Ectodermal cell (in vitro differentiated cells): ENCODE data around the gene ANGEL1.

Experiments
- H3K27ac ChIP-seq: 2 replicates; pipeline ENCODE4 v1.7.0; 2013; ENCODE audit warnings: mild to moderate bottlenecking, low read depth, low read length; ENCODE audit not compliant: insufficient read depth, poor library complexity, severe bottlenecking
- H3K27me3 ChIP-seq: 2 replicates; pipeline ENCODE4 v1.7.0; 2013; ENCODE audit warnings: mild to moderate bottlenecking, low read length; ENCODE audit not compliant: insufficient read depth, control insufficient read depth, poor library complexity, severe bottlenecking
- H3K36me3 ChIP-seq: one replicate; pipeline ENCODE4 v1.7.0; 2013; ENCODE audit warnings: low read length; ENCODE audit not compliant: control insufficient read depth, insufficient read depth
- H3K4me1 ChIP-seq: one replicate; pipeline ENCODE4 v1.7.0; 2013; ENCODE audit warnings: low read length; ENCODE audit not compliant: control insufficient read depth, insufficient read depth
- H3K4me3 ChIP-seq: 2 replicates; pipeline ENCODE4 v1.7.0; 2013; ENCODE audit warnings: low read depth, low read length, control low read depth; ENCODE audit not compliant: insufficient read depth
- H3K9me3 ChIP-seq: 2 replicates; pipeline ENCODE4 v1.7.0; 2013; ENCODE audit warnings: mild to moderate bottlenecking, low read length, moderate library complexity; ENCODE audit not compliant: control insufficient read depth
- WGBS, 2 experiments: methylation state at CpG; one replicate each; pipeline ENCODE4 v1.1.7; 2013; ENCODE audit warnings: missing lambda C conversion rate in 2 of 2; 5-methylcytosine and 5-hydroxymethylcytosine counted together

ANGEL1 gene

DNA sequence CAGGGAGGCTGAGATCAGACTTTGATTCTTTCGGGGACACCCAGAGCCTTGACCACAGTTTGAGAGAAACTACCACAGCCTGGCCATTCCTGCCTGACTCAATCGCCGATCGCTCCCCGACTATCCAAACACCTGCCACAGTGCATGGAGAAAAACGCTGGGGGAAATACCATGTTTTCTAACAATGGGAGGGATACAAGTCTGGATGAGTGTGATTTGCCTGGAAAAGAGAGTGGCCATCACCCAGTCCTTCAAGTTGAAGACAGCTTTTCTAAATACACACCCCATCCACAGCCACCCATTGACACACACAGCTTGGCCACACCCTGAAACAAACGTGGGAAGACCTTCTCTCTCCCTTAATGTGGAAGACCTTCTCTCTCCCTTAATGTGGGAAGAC lies 58.1 kb downstream of the ANGEL1 start:
- 90 to 95% methylated on average over 7 of the region's 7 CpGs for WGBS, 2 experiments
- no peaks in the 10 kb centered on the region for H3K36me3 ChIP-seq
- no peak overlapping the region for H3K27ac ChIP-seq
- H3K9me3 ChIP-seq, result no peaks in the 10 kb centered on the region
- no peaks in the 10 kb centered on the region for H3K4me1 ChIP-seq
- no peak overlapping the region for H3K4me3 ChIP-seq
- H3K27me3 ChIP-seq, result peaks cover 11% of the 10 kb centered on the region

DNA sequence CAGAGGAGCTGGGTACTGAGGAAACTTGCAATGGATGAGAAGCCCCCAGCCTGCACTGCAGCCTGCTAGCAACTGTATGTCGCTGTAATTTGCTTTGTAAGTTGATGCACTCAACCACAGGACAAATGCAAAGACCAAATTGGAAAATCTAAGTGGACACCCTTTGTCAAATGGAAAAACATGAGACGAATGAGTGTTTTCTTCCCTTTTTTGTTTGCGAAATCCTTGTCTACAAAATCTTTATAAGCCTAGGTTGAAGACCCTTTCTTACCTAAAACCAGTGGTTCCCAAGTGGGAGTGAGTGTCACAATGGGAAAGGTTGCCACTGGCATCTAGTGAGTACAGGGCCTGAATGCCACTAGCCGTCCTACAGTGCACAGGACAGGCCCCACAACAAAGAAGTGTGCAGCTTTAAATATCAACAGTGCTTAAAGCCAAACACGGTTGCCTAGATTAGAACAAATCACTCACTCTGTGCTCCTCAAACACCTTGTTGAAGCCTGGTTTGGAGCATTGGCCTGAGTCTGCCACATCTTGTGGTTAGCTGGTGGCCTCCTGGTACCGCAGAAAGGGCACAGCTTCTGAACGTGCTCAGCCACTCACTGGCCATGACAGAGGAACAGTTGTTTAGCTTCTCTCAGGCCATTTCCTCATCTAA lies 59.0 kb downstream of the ANGEL1 start:
- WGBS, 2 experiments, result 89 to 94% methylated on average over 7 of the region's 7 CpGs
- Histone ChIP-seq H3K4me3 (no peak overlapping the region), H3K9me3 (no peaks in the 10 kb centered on the region), H3K27ac (no peak overlapping the region), H3K36me3 (no peaks in the 10 kb centered on the region), H3K27me3 (peaks cover 4% of the 10 kb centered on the region), H3K4me1 (no peaks in the 10 kb centered on the region)

DNA sequence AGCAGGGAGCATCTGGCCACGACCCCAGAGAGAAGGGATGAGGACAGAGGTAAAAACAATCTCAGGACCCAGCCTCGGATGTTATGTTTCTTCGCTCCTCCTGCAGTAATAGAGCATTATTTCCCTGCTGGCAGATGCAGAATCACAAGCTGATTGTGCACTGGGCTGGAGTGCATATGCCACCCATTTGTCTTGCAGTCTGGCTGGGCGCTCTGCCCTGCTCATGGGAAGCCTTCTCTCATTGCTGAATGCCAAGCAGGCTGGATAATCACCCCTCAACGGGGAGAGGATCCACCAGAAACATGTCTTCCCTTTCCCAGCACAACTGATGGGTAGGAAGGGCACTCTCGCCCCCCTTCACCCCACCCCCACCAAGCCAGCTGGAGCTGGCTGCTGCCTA lies 59.9 kb downstream of the ANGEL1 start:
- H3K27me3 ChIP-seq, result no peaks in the 10 kb centered on the region
- no peak overlapping the region for H3K4me3 ChIP-seq
- no peak overlapping the region for H3K27ac ChIP-seq
- no peaks in the 10 kb centered on the region for H3K4me1 ChIP-seq
- H3K9me3 ChIP-seq, result no peaks in the 10 kb centered on the region
- WGBS, 2 experiments, result 56 to 61% methylated on average over 6 of the region's 6 CpGs
- no peaks in the 10 kb centered on the region for H3K36me3 ChIP-seq

DNA sequence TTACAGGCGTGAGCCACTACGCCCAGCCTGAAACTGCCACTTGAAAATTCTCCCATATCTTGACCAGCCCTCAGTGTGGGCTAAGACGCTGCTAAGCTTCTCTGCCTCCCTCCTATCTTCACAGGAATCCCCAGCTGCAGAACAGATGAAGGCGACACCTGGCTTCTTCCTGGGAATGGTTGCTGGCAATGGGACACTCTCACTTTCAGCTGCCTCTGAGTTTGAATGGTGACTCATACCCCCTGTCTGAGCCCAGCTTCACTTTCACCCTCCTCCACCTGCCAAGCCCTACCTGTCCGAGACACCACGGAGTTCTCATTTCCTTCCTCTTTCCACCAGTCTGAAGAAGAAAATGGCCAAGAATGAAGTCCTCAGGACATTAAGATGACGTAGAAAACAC lies 69.7 kb downstream of the ANGEL1 start:
- Histone ChIP-seq H3K27me3 (no peaks in the 10 kb centered on the region), H3K9me3 (no peaks in the 10 kb centered on the region), H3K36me3 (no peaks in the 10 kb centered on the region), H3K4me1 (no peaks in the 10 kb centered on the region), H3K4me3 (no peak overlapping the region), H3K27ac (no peak overlapping the region)
- WGBS, 2 experiments, result 83 to 90% methylated on average over 7 of the region's 7 CpGs

DNA sequence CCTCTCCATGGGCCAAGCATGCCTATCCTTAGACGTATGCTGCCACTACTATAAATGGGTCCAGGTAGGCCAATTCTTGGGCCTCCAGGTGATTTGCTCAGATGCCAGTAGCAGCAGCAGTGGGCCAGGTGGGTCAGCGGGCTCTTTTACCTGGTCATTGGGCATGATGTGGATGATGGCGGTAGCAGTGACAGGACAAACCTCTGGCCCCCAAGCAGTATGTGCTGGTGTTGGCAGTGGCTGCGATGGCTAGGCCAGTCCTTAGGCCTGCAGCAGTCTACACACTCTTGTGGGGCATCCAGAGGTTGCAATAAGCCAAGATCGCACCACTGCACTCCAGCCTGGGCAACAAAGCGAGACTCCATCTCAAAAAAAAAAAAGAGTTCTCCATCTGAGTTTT lies 70.5 kb downstream of the ANGEL1 start:
- Histone ChIP-seq H3K27me3 (no peaks in the 10 kb centered on the region), H3K36me3 (no peaks in the 10 kb centered on the region), H3K9me3 (no peaks in the 10 kb centered on the region), H3K4me1 (no peaks in the 10 kb centered on the region), H3K4me3 (no peak overlapping the region), H3K27ac (no peak overlapping the region)
- WGBS, 2 experiments, result 77 to 79% methylated on average over 6 of the region's 6 CpGs

DNA sequence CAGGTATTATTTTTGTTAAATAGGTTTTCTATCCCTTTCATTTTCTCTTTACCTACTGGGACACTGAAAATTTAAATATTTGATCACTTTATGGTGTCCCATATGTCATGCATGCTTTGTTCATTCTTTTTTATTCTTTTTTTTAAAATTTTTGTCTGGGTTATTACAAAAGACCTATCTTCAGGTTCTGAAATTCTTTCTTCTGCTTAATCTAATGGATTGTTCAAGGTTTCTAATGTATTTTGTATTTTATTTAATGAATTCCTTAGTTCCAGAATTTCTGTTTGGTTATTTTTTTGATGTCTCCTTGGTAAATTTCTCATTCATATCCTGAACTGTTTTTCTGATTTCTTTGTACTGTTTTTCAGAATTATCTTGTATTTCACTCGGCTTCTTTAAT lies 71.6 kb downstream of the ANGEL1 start:
- H3K36me3 ChIP-seq, result no peaks in the 10 kb centered on the region
- H3K4me1 ChIP-seq, result no peaks in the 10 kb centered on the region
- 94% methylated on average over 1 of the region's 1 CpG; no CpG with 5 or more reads in 1 of the 2 experiments for WGBS, 2 experiments
- H3K27ac ChIP-seq, result no peak overlapping the region
- H3K27me3 ChIP-seq, result no peaks in the 10 kb centered on the region
- no peak overlapping the region for H3K4me3 ChIP-seq
- no peaks in the 10 kb centered on the region for H3K9me3 ChIP-seq
